Measurements from ENCODE around the gene RCAN2.

RCAN2 gene

GRCh38 chr6:46254946-46255345 is 236.3 kb downstream of the RCAN2 start:
- DNase-seq (ENCODE audit: low read depth in 3 of 3) = no peak

- DNase-seq (ENCODE audit: low read depth in 3 of 3) = no peak
These were observed 236.9 kb downstream of the RCAN2 start for GRCh38 chr6:46254331-46254730.

DNA sequence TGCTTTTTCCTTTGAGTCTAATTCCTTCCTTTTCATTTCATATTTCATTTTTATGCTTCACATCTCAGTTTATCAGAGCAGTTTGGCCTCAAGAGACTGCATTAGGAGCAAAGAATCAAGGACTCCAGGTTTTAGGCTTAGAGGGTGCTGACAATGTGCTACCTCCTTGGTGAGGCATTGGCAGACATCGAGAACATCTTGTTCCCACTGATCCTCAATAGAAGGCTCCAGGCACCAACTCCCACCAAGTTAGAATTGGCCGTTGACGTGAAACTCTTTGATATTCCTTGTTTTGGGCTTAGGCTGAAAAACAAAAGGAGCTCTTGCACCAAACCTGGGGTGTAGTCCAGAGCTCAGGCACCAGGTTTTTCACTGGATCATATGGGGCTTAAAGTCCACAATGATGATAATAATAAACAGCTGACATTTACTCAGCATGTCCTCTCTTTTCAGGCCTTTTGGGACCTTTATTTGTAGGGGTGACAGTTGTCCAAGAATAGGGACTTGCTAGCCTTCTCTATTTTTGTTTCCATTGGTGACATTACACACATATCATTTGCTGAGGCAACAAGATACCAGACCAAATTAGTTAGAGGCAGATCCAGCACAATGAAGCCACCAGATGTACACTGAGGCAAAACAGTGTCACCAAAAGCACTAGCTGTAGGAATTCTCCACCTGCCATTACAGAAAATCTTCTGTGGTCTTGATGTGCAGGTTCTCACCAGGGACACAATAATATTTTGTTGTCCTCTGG is 239.5 kb downstream of the RCAN2 start:
- no peak for DNase-seq (ENCODE audit: low read depth in 3 of 3)

DNA sequence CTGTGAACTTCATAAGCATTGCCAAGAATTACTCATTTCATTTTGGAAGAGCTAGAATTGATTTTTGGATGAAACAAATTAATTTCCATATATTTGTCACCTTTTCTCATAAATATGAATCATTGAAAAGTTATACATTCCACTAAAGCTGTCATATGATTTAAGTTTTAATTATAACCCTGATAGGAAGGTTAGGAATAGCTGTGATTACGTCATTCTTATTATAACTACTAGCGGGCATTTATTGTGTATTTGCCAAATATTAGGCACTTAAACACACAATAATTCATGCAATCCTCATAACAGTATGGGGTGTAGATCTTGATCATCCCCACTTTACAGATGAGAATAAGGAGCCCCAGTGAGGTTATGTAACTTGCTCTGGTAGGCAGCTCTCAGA is 243.1 kb downstream of the RCAN2 start:
- DNase-seq (ENCODE audit: low read depth in 3 of 3) = no peak

GRCh38 chr6:46246727-46247126 is 244.5 kb downstream of the RCAN2 start:
- no peak for DNase-seq (ENCODE audit: low read depth in 3 of 3)

DNA sequence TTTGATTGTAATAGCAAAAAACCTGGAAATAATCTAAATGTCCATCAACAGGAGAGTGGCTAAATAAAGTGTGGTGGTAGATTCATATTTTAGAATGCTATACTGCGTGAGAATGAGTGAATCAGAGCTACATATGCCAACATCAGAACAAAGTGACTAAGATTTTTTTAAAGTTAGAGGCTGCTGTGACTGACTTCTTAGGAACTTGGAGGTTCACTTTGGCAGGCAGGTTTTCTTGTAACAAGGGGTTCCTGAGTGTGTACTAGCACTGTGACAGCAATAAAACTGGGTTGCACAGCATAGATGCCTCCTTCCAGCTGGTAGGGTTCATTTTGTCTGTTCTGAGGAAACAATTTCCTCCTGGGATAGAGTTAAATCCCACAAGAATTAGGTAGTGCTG is 245.2 kb downstream of the RCAN2 start:
- DNase-seq (ENCODE audit: low read depth in 3 of 3) = no peak

- DNase-seq (ENCODE audit: low read depth in 3 of 3) = no peak
These were observed 246.6 kb downstream of the RCAN2 start for GRCh38 chr6:46244670-46245069.

GRCh38 chr6:46243754-46244153 is 247.5 kb downstream of the RCAN2 start:
- no peak for DNase-seq (ENCODE audit: low read depth in 3 of 3)

GRCh38 chr6:46242921-46243320 is 248.3 kb downstream of the RCAN2 start:
- no peak for DNase-seq (ENCODE audit: low read depth in 3 of 3)

GRCh38 chr6:46240866-46241565 is 250.2 kb downstream of the RCAN2 start:
- no peak for DNase-seq (ENCODE audit: low read depth in 3 of 3)

GRCh38 chr6:46236752-46237151 is 254.5 kb downstream of the RCAN2 start:
- DNase-seq (ENCODE audit: low read depth in 3 of 3) = no peak

DNA sequence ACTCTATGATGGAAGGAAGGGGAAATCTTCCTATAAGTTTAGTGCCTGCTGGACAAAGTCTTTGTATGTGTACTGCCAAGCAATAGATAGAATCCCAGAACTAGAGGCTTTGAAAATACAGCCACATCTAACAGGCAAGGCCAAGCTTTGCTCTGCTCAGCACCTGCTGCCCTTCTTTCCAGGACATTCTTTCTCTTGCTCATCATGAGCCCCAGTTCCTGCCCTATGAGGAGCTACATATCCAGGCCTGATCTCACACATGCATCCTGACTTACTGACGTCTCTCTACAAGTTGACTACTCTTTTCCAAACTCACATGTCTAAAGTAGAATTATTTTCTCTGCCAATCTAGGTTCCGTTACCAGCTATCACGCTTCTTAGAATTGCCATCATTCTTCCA is 256.0 kb downstream of the RCAN2 start:
- no peak for DNase-seq (ENCODE audit: low read depth in 3 of 3)

GRCh38 chr6:46234700-46235099 is 256.5 kb downstream of the RCAN2 start:
- DNase-seq (ENCODE audit: low read depth in 3 of 3) = no peak

- DNase-seq (ENCODE audit: low read depth in 3 of 3) = no peak
These were observed 257.1 kb downstream of the RCAN2 start for GRCh38 chr6:46234156-46234556.

DNA sequence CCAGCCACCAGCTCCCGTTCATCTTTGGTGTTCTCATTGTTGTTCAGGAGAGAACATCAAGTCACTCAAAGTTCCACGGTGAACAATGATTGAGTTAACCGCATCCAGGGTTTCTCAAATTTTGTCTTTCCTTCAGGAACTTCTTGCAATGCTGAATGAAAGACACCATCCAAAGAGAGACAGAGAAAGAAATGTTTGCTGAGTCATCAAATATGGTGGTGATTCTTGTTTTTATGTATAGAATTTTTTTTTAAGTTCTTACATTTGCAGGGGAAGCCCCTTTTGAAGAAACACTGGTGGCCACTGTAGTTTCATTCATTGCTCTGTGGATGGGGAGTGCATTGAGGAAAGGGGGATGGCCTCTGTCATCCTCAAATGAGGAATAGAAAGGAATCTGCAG is 258.1 kb downstream of the RCAN2 start:
- no peak for DNase-seq (ENCODE audit: low read depth in 3 of 3)

DNA sequence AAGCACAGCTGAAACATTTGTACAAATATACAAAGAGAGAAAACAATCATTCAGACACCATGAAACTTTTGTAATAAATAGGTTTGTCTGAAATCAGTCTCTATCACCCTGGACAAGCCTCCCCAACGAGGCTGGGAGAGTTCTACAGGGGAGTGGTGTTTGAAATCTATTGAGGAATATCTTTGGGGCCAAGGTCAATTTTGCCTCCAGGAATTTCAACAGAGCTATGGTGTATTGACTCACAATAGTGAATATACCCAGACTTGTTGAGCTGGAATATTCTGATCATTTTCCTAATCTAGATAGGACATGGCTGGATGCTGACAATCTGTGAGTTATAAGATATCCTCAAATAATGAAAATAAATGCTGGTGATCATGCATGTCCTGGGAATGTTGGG is 269.0 kb downstream of the RCAN2 start:
- DNase-seq (ENCODE audit: low read depth in 3 of 3) = no peak

DNA sequence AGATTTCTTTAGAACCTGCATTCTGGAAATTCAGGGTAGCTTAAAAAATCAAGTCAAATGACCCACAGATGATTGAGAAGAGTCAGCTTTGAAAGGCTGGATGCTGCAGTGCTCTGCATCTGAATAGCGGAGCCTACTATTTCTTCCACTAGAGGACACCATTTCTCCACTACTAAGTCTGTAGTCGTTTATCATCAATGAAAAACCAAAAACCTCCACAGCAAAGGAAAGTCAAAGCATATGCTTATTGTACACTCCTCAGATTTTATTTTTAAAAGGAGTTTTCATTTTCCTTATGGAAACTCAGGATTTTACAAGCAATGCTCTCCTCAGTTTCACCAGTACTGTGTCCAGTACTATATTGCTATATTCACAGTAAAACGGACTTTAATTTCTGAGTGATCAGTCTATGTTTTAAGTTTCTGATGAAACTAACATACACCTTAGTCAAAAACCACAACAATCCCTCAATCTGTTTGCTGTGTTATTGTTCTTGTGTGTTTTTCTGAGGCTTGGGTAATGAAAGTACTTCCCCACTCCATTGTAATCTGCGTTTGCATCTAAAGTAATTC is 269.9 kb downstream of the RCAN2 start:
- DNase-seq (ENCODE audit: low read depth in 3 of 3) = no peak

GRCh38 chr6:46220352-46221221 is 270.7 kb downstream of the RCAN2 start:
- peak; percentile 6 to 30 (median 8) for DNase-seq (ENCODE audit: low read depth in 3 of 3)

DNA sequence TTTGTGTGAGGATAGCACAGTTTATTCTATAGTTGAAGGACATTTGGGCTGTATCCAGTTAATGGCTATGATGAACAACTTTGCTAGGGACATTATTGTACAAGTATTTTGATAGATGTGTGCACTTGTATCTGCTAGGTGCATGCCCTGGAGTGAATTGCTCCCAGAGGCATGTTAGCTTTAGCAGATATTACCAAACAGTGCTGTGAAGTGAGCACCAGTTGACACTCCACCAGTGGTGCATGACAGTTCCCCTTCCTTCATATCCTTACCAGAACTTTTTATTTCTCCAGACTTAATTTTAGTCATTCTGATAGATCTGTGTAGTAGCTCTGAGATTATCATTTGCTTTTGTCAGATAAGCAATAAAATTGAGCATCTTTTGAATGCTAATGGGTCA is 271.6 kb downstream of the RCAN2 start:
- DNase-seq (ENCODE audit: low read depth in 3 of 3) = no peak

DNA sequence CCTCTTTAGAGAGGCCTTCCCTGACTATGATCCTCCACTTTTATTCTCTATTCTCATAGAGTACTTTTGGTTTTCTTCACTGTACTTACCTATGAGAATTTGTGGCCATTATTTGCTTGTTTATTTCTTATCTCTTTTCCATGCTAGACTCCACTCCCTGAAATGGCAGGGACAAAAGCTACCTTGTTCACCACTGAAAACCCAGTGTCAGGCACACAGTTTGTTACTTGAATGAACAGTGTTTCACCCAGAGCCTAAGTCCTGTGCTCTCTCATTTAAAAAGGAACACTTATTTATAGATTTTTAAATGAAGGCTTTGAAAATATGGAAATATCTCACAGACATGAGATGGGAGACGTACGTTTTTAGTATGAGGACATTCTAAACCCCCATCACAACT is 272.8 kb downstream of the RCAN2 start:
- DNase-seq (ENCODE audit: low read depth in 3 of 3) = no peak

- peak in 1 of 3 donors; percentile 10 for DNase-seq (ENCODE audit: low read depth in 3 of 3)
These were observed 273.5 kb downstream of the RCAN2 start for GRCh38 chr6:46217671-46218131.

DNA sequence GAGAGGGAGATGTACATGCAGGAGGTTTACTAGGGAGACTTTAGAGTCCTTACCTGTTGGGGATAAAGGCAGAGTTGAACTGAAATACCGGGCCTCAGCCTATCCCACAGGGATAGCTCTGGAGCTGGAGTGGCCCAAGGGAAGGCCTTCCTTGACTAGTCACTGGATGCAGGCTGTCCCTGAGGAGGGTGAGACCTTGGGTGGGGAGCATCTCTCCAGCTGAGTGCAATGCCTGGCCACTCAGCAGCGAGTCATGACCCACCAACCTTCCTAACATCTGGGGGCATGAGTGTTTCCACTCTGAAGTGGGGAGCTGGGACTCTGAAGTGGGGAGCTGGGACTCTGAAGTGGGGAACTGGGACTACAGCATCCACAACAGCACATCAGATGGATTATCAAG is 274.4 kb downstream of the RCAN2 start:
- DNase-seq (ENCODE audit: low read depth in 3 of 3) = no peak
